Keratinocyte (primary cell): Measurements from ENCODE around the gene MKLN1. TPM values are rescaled to one million over a fixed set of nuclear protein-coding genes. Genes with fewer than 3 reads are reported as not detected.

ENCODE experiments used
- DNase-seq: peaks from one replicate; pipeline ENCODE4 v3.0.0-alpha.2; 2011; ENCODE audit warnings: low read depth, missing footprints, low spot score
- FAIRE-seq: peaks from 2 replicates; lab custom pipeline; 2011; peaks lifted over from hg19 to GRCh38; lab: Jason Lieb, UNC
- H2AFZ ChIP-seq: 2 replicates; pipeline ENCODE4 v1.6.0; 2012; ENCODE audit warnings: low read length, control low read depth, inconsistent platforms; ENCODE audit not compliant: control insufficient read depth
- H3K27ac ChIP-seq: 2 replicates; pipeline ENCODE4 v1.5.1; 2011; ENCODE audit warnings: low read length; ENCODE audit not compliant: control insufficient read depth, insufficient read depth
- H3K27me3 ChIP-seq: 3 replicates; pipeline ENCODE4 v1.6.0; 2011; ENCODE audit warnings: low read length; ENCODE audit not compliant: control insufficient read depth, insufficient read depth; ENCODE audit errors: extremely low read depth
- H3K36me3 ChIP-seq, 2 experiments: 2 replicates in 1 of 2; 3 replicates in 1 of 2; pipeline ENCODE4 v1.5.1; 2011; ENCODE audit warnings: low read length in 2 of 2, mild to moderate bottlenecking in 1 of 2; ENCODE audit not compliant: control insufficient read depth in 2 of 2, insufficient read depth in 2 of 2; ENCODE audit errors: extremely low read depth in 1 of 2
- H3K4me1 ChIP-seq: 3 replicates; pipeline ENCODE4 v1.5.1; 2011; ENCODE audit warnings: low read length; ENCODE audit not compliant: control insufficient read depth, insufficient read depth; ENCODE audit errors: extremely low read depth
- H3K4me2 ChIP-seq: 3 replicates; pipeline ENCODE4 v1.6.0; 2011; ENCODE audit warnings: low read depth, low read length; ENCODE audit not compliant: control insufficient read depth, insufficient read depth; ENCODE audit errors: extremely low read depth
- H3K4me3 ChIP-seq, 3 experiments: fragments of 200-600 bp in 1 of 3; sonication (generic) in 1 of 3; 2 replicates in 2 of 3; 3 replicates in 1 of 3; pipeline ENCODE4 v1.5.1; 2011 to 2016; ENCODE audit warnings: low read length in 3 of 3, mild to moderate bottlenecking in 3 of 3, control low read depth in 2 of 3, inconsistent platforms in 1 of 3, low read depth in 1 of 3, mixed read lengths in 1 of 3, mixed run types in 1 of 3, moderate library complexity in 1 of 3; ENCODE audit not compliant: control insufficient read depth in 2 of 3, insufficient read depth in 2 of 3; ENCODE audit errors: extremely low read depth in 1 of 3
- H3K79me2 ChIP-seq: 2 replicates; pipeline ENCODE4 v1.6.0; 2012; ENCODE audit warnings: low read length; ENCODE audit not compliant: control insufficient read depth, insufficient read depth
- H3K9ac ChIP-seq: 3 replicates; pipeline ENCODE4 v1.6.0; 2011; ENCODE audit warnings: low read length; ENCODE audit not compliant: control insufficient read depth, insufficient read depth; ENCODE audit errors: extremely low read depth
- H3K9me1 ChIP-seq: 3 replicates; pipeline ENCODE4 v1.6.0; 2011; ENCODE audit warnings: low read length; ENCODE audit not compliant: control insufficient read depth, insufficient read depth; ENCODE audit errors: extremely low read depth
- H3K9me3 ChIP-seq: 2 replicates; pipeline ENCODE4 v1.5.1; 2012; ENCODE audit warnings: low read depth, low read length; ENCODE audit not compliant: control insufficient read depth
- H4K20me1 ChIP-seq: 3 replicates; pipeline ENCODE4 v1.6.0; 2011; ENCODE audit warnings: low read length; ENCODE audit not compliant: control insufficient read depth, insufficient read depth; ENCODE audit errors: extremely low read depth
- CTCF ChIP-seq, 3 experiments: IDR thresholded peaks in 1 of 3; conservative IDR thresholded peaks in 1 of 3; optimal IDR thresholded peaks in 1 of 3; 2 replicates in 2 of 3; 3 replicates in 1 of 3; pipeline versions ENCODE3 to v1.5.1; 2011; ENCODE audit warnings: low read length in 3 of 3, mild to moderate bottlenecking in 3 of 3, moderate library complexity in 2 of 3, control low read depth in 1 of 3, inconsistent platforms in 1 of 3; ENCODE audit not compliant: insufficient read depth in 2 of 3; ENCODE audit errors: extremely low read depth in 1 of 3
- EZH2 ChIP-seq: IDR thresholded peaks from one replicate; pipeline ENCODE4 v1.6.1; 2012; ENCODE audit warnings: inconsistent platforms, mild to moderate bottlenecking, low read length, moderate library complexity
- dilution Hi-C: fragments of 300-500 bp; cut with MboI; formaldehyde crosslinking; loops from one replicate; pipeline ENCODE4 v1.7.0; 2020; ENCODE audit warnings: low sequenced_read_pairs; ENCODE audit not compliant: extremely low pct_ligation_motif_present
- polyA plus RNA-seq, 5 experiments: library from polyadenylated mRNA; depleted of rRNA in 3 of 5; stranded (reverse) in 3 of 5; stranded (forward) in 1 of 5; unstranded in 1 of 5; fragments of >200 nt; gene quantifications; 1 replicate in 1 of 5; 2 replicates in 3 of 5; 3 replicates in 1 of 5; pipeline versions ENCODE4 v1.2.1 to v1.2.3, GENCODE V29; 2011 to 2012; ENCODE audit warnings: missing spikeins in 2 of 5, low read depth in 1 of 5, low replicate concordance in 1 of 5

MKLN1 gene
- polyA plus RNA-seq, 1 donor (not counting 4 experiments of a cell fraction or from before 2014, with no cell fraction given), result 43.8 TPM

GRCh38 chr7:131403322-131403721 lies 75.6 kb downstream of the MKLN1 start:
- DNase-seq (no peak), FAIRE-seq (no peak)
- no peaks in the 10 kb centered on the region for H3K27me3 ChIP-seq
- H3K4me1 ChIP-seq, result no peaks in the 10 kb centered on the region
- dilution Hi-C loops, result no loop called here
- peaks cover 0 to 5% of the 10 kb centered on the region in 2 experiments for H3K36me3 ChIP-seq
- no peaks in the 10 kb centered on the region for H3K9me1 ChIP-seq
- H2AFZ ChIP-seq, result no peak overlapping the region
- no peaks in the 10 kb centered on the region for H3K9me3 ChIP-seq
- H3K27ac ChIP-seq, result no peak overlapping the region
- TF ChIP-seq CTCF (optimal IDR thresholded peaks at IDR 0.05 in 1 of 3, IDR thresholded peaks at IDR 0.05 in 1 of 3, conservative IDR thresholded peaks at IDR 0.05 in 1 of 3; ENCODE audit: extremely low read depth in 1 of 3, insufficient read depth in 2 of 3, low read length in 3 of 3), result no peak
- no peak for TF ChIP-seq EZH2
- H3K9ac ChIP-seq, result no peak overlapping the region
- H3K4me3 ChIP-seq, result no peak overlapping the region
- no peaks in the 10 kb centered on the region for H4K20me1 ChIP-seq
- no peak overlapping the region for H3K4me2 ChIP-seq
- no peaks in the 10 kb centered on the region for H3K79me2 ChIP-seq

DNA sequence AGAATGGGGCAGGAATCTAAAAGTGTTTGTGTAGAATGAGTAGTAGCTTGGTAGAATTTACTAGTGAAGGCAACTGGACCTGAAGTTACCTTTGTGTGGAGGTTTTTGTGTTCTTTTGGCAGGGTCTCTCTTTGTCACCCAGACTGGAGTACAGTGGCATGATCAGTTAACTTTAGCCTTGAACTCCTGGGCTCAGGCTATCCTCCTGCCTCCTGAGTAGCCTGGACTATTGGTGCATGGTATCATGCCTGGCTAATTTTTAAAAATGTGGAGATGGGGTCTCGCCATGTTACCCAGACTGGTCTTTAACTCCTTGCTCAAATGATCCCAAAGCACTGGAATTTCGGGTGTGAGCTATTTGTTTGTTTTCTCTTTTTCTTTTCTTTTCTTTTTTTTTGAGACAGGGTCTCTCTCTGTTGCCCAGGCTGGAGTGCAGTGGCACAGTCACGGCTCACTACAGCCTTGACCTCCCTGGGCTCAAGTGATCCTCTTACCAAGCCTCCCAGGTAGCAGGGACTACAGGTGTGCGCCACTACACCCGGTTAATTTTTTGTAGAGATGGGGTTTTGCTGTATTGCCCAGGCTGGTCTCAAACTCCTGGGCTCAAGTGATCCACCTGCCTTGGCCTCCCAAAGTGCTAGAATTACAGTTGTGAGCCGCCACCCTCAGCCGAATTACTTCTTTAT lies 76.7 kb downstream of the MKLN1 start:
- dilution Hi-C loops, result no loop called here
- Histone ChIP-seq H4K20me1 (no peaks in the 10 kb centered on the region), H3K9me1 (no peaks in the 10 kb centered on the region), H3K27me3 (no peaks in the 10 kb centered on the region), H3K9ac (no peak overlapping the region), H3K36me3 (no peaks in the 10 kb centered on the region), H3K27ac (no peak overlapping the region), H3K4me3 (no peak overlapping the region), H3K4me2 (no peak overlapping the region), H2AFZ (no peak overlapping the region), H3K9me3 (no peaks in the 10 kb centered on the region), H3K4me1 (no peaks in the 10 kb centered on the region), H3K79me2 (no peaks in the 10 kb centered on the region)
- TF ChIP-seq CTCF (optimal IDR thresholded peaks at IDR 0.05 in 1 of 3, IDR thresholded peaks at IDR 0.05 in 1 of 3, conservative IDR thresholded peaks at IDR 0.05 in 1 of 3; ENCODE audit: extremely low read depth in 1 of 3, insufficient read depth in 2 of 3, low read length in 3 of 3), result no peak
- TF ChIP-seq EZH2, result no peak
- DNase-seq (no peak), FAIRE-seq (no peak)
